Fibroblast of villous mesenchyme (primary cell): Measurements from ENCODE around the gene CNKSR1. TPM values are rescaled to one million over a fixed set of nuclear protein-coding genes. Genes with fewer than 3 reads are reported as not detected.

ENCODE experiments used
- DNase-seq: peaks from one replicate; pipeline ENCODE4 v3.0.0-alpha.2; 2010; ENCODE audit warnings: low read depth
- H3K4me3 ChIP-seq: 2 replicates; pipeline ENCODE4 v1.5.1; 2011; ENCODE audit warnings: low read depth, mild to moderate bottlenecking, low read length
- CTCF ChIP-seq: IDR thresholded peaks from 2 replicates; pipeline ENCODE4 v1.5.1; 2012; ENCODE audit warnings: low read depth, mild to moderate bottlenecking, low read length; ENCODE audit not compliant: insufficient read depth
- total RNA-seq: library from RNA; depleted of rRNA; stranded (reverse); fragments of >200 nt; gene quantifications from 2 replicates; pipeline ENCODE4 v1.2.3, GENCODE V29; 2012

The CNKSR1 gene
- 0.32 TPM in 1 of 2 replicates, not detected in the other for total RNA-seq

GRCh38 chr1:26177182-26177684 lies at the start of gene CNKSR1:
CNKSR1 (plus strand) TSS chr1:26177491; CDS start chr1:26177548, 57 bp downstream.
- DNase-seq = no peak
- TF ChIP-seq CTCF = no peak
- no peak within 1 kb of the TSS for H3K4me3 ChIP-seq

GRCh38 chr1:26129778-26130177 lies 47.5 kb upstream of the CNKSR1 start:
- no peak for DNase-seq
- no peak for TF ChIP-seq CTCF
- no peak overlapping the region for H3K4me3 ChIP-seq

- H3K4me3 ChIP-seq = no peak overlapping the region
- no peak for DNase-seq
- TF ChIP-seq CTCF = no peak
These were observed 46.6 kb upstream of the CNKSR1 start for GRCh38 chr1:26130695-26131094.

GRCh38 chr1:26132128-26132833 lies 45.0 kb upstream of the CNKSR1 start:
- H3K4me3 ChIP-seq = no peak overlapping the region
- no peak for TF ChIP-seq CTCF
- DNase-seq = no peak

GRCh38 chr1:26132834-26133167 lies 44.5 kb upstream of the CNKSR1 start:
- no peak overlapping the region for H3K4me3 ChIP-seq
- TF ChIP-seq CTCF = no peak
- no peak for DNase-seq

GRCh38 chr1:26134466-26134865 lies 42.8 kb upstream of the CNKSR1 start:
- DNase-seq = no peak
- H3K4me3 ChIP-seq = no peak overlapping the region
- no peak for TF ChIP-seq CTCF
